PC-9 (cell line): Measurements from ENCODE around the gene ABCB8.

ENCODE experiments used
- CTCF ChIP-seq: fragments of 200-600 bp; sonication (generic); conservative IDR thresholded peaks from 2 replicates; pipeline ENCODE4 v1.6.1; 2017; ENCODE audit warnings: mixed run types, antibody characterized with exemption, mild to moderate bottlenecking, moderate library complexity
- EZH2 ChIP-seq: fragments of 200-600 bp; sonication (generic); IDR thresholded peaks from 2 replicates; pipeline ENCODE4 v1.8.0; 2017; ENCODE audit warnings: antibody characterized with exemption, low read depth

- TF ChIP-seq CTCF, result no peak
- TF ChIP-seq EZH2, result no peak
These were observed 18.6 kb downstream of the ABCB8 start for GRCh38 chr7:151046603-151047573.
